NB4 (cell line): ENCODE measurements around the gene FADS3.

Source experiments
- DNase-seq: peaks from one replicate; pipeline ENCODE4 v3.0.0; 2010; ENCODE audit warnings: low read depth
- H3K4me3 ChIP-seq: one replicate; pipeline ENCODE4 v1.5.1; 2011; ENCODE audit warnings: mild to moderate bottlenecking, low read depth, low read length, moderate library complexity
- MAX ChIP-seq: IDR thresholded peaks from 2 replicates; pipeline ENCODE4 v1.6.1; 2011; ENCODE audit warnings: low read depth, low read length
- MYC ChIP-seq: IDR thresholded peaks from 2 replicates; pipeline ENCODE4 v1.6.1; 2011; ENCODE audit warnings: low read depth, low read length
- POLR2A ChIP-seq: IDR thresholded peaks from 2 replicates; pipeline ENCODE4 v1.6.1; 2011; ENCODE audit warnings: mild to moderate bottlenecking; ENCODE audit not compliant: insufficient read length; ENCODE audit errors: extremely low read depth
- TF ChIP-seq, protein P1 (sequence below): IDR thresholded peaks from one replicate; pipeline ENCODE4 v1.5.1; 2012; ENCODE audit warnings: low read depth, low read length

FADS3 gene

GRCh38 chr11:61838501-61838900 lies 52.8 kb downstream of the FADS3 start:
- H3K4me3 ChIP-seq: no peak overlapping the region
- no peak for DNase-seq
- TF ChIP-seq POLR2A (no peak), MYC (no peak)
- TF ChIP-seq, protein P1, sequence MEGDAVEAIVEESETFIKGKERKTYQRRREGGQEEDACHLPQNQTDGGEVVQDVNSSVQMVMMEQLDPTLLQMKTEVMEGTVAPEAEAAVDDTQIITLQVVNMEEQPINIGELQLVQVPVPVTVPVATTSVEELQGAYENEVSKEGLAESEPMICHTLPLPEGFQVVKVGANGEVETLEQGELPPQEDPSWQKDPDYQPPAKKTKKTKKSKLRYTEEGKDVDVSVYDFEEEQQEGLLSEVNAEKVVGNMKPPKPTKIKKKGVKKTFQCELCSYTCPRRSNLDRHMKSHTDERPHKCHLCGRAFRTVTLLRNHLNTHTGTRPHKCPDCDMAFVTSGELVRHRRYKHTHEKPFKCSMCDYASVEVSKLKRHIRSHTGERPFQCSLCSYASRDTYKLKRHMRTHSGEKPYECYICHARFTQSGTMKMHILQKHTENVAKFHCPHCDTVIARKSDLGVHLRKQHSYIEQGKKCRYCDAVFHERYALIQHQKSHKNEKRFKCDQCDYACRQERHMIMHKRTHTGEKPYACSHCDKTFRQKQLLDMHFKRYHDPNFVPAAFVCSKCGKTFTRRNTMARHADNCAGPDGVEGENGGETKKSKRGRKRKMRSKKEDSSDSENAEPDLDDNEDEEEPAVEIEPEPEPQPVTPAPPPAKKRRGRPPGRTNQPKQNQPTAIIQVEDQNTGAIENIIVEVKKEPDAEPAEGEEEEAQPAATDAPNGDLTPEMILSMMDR: no peak

DNA sequence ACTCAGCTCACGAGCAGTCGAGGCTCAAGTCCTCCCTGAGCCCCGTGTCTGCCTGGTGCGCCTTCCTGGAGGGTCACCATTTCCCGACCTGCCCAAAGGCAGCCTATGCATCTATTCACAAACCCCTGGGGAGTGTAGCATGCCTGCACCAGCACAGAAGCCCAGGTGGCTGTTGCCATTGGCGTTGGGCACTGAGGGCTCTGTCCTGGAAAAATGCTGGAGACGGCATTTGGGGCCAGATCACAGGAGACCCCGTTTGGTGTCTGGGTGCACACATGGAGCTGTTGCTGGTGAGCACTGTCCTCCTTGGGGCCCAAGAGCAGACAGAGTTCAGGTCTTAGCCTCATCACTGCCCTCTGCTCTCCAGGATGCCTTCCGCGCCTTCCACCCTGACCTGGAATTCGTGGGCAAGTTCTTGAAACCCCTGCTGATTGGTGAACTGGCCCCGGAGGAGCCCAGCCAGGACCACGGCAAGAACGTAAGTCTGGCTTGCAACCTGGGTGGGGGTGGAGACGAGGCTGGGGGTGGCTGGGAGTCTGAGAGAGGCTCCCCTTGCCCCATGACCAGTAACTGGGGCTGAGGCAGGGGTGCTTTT lies 53.8 kb downstream of the FADS3 start:
- no peak overlapping the region for H3K4me3 ChIP-seq
- no peak for DNase-seq
- TF ChIP-seq MAX: no peak
- no peak for TF ChIP-seq MYC
- TF ChIP-seq, protein P1: no peak
- TF ChIP-seq POLR2A: no peak

DNA sequence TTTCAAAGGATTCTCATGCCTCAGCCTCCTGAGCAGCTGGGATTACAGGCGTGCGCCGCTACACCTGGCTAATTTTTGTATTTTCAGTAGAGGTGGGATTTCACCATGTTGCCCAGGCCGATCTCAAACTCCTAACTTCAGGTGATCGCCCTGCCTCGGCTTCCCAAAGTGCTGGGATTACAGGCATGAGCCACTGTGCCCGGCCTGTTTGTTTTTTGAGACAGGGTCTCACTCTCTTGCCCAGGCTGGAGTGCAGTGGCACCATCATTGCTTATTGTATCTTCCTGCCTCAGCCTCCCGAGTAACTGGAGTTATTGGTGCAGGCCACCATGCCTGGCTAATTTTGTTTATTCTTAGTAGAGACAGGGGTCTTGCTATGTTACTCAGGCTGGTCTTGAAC lies 55.2 kb downstream of the FADS3 start:
- no peak for TF ChIP-seq MAX
- no peak for TF ChIP-seq POLR2A
- TF ChIP-seq, protein P1: no peak
- no peak for TF ChIP-seq MYC
- H3K4me3 ChIP-seq: no peak overlapping the region
- no peak for DNase-seq

DNA sequence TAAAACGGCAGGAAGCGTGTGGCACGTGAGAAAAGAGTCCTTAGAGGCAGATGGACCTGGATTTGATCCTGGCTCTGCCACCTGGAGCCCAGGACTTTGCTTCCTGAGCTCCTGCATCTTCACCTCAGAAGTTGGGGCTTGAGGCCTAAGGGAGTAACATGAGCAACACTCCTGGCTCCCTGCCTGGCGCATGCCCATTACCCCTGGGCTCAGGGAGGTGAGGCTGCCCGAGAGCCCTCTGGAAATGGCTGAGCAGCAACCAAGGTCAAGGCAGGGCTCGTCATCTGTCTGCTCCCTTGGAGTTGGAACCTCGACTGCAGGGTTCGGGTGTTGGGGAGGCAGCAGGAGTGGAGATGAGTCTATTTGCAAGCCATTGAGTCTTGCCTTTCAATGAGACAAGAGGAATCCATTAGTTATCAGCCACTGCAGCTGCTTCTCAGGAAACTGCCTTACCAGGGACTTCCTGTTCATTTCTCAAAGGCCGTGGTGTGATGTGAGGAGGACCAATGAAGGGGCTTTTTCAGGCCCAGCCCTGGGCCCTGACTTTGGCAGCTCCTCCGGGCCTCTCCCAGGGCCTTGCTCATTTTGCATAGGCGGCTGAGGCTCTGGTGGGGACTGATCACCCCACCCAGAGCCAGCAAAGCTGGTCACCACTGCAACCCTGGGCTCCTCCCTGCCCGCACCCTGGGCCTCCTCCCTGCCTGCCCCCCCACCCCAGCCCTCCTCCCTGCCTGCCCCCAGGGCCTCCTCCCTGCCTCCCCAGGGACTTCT lies 56.9 kb downstream of the FADS3 start:
- H3K4me3 ChIP-seq: peak overlapping the region; percentile 23
- peak; percentile 78 for TF ChIP-seq POLR2A
- peak; percentile 58 for TF ChIP-seq MYC
- peak; percentile 45 for TF ChIP-seq MAX
- TF ChIP-seq, protein P1: no peak
- DNase-seq: peak; percentile 98

DNA sequence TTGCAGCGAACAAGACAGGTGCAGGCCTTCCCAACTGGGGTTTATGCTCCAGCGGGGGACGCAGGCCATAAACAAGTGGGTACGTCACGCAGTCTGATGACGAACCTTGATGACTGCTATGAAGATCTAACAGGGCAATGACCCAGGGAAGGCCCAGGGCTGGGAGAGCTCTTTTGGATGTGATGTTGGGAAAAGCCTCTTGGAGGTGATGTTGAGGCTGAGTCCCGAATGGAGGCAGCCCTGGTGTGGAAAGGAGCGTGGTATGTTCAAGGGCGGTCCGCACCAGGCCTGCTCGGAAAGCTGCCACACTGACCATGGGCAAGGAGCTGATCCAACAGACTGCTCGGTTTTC lies 57.4 kb downstream of the FADS3 start:
- DNase-seq: peak; percentile 40
- TF ChIP-seq MYC: no peak
- peak overlapping the region; percentile 23 for H3K4me3 ChIP-seq

DNA sequence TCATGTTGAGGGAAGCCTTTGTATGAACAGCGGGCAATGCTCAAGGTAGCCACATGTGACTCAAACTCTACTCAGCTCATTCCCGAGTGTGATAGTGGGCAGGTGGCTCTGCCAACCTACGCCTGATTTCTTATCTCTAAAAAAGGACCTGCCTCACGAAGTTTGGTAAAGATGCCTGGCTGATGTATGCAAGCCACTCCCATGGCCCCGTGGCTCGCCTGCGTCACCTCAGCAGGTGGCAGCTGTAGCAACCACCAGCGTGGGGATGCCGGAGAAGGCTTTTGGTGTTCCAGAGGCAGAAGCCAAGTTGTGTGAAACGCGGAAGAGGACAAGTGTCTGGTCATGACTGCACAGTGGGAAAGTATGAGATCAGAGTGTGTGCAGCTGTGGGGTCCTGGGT lies 57.9 kb downstream of the FADS3 start:
- no peak for DNase-seq
- H3K4me3 ChIP-seq: peak overlapping the region; percentile 8
- TF ChIP-seq MYC (peak; percentile 24; the same call in 1 of the 2 replicates), POLR2A (no peak), MAX (no peak)
- TF ChIP-seq, protein P1: no peak
